Spinal cord (tissue), 10 donors: ENCODE data around the gene CSNK1G2. TPM values are rescaled to one million over a fixed set of nuclear protein-coding genes. Genes with fewer than 3 reads are reported as not detected.

Source experiments
- DNase-seq, 6 donors: peaks; one replicate each; pipeline versions ENCODE4 v3.0.0 to v3.0.0-alpha.2; 2013 to 2015; ENCODE audit warnings: low spot score in 6 of 6, low read depth in 4 of 6
- H3K27ac ChIP-seq: one replicate; pipeline ENCODE4 v1.5.1; 2013; ENCODE audit warnings: low read depth, low read length, control low read depth
- H3K27me3 ChIP-seq: one replicate; pipeline ENCODE4 v1.6.1; 2013; ENCODE audit warnings: low read length; ENCODE audit not compliant: control insufficient read depth, insufficient read depth
- H3K36me3 ChIP-seq: one replicate; pipeline ENCODE4 v1.6.1; 2013; ENCODE audit warnings: low read length; ENCODE audit not compliant: control insufficient read depth, insufficient read depth
- H3K4me1 ChIP-seq: one replicate; pipeline ENCODE4 v1.6.1; 2013; ENCODE audit warnings: low read length; ENCODE audit not compliant: control insufficient read depth, insufficient read depth
- H3K4me3 ChIP-seq: one replicate; pipeline ENCODE4 v1.5.1; 2013; ENCODE audit warnings: low read depth, low read length, control low read depth
- H3K9me3 ChIP-seq: one replicate; pipeline ENCODE4 v1.6.1; 2013; ENCODE audit warnings: low read length; ENCODE audit not compliant: control insufficient read depth, insufficient read depth
- WGBS: methylation state at CpG from one replicate; pipeline ENCODE4 v1.1.5; 2013; ENCODE audit warnings: missing lambda C conversion rate; ENCODE audit not compliant: insufficient coverage; 5-methylcytosine and 5-hydroxymethylcytosine counted together
- polyA plus RNA-seq, 2 donors: library from polyadenylated mRNA; unstranded; fragments of 120-200 nt; gene quantifications; one replicate each; pipeline ENCODE4 v1.2.1, GENCODE V29; 2013; ENCODE audit not compliant: insufficient read length in 2 of 2
- small RNA-seq: library from RNA; depleted of rRNA; stranded (forward); fragments of <200 nt; gene quantifications from one replicate; pipeline ENCODE3, GENCODE V24; 2014; ENCODE audit warnings: low replicate concordance
- total RNA-seq, 2 donors: library from RNA; depleted of rRNA in 1 of 2; stranded (reverse); fragments of 120-200 nt in 1 of 2; fragments of >200 nt in 1 of 2; gene quantifications; one replicate each; pipeline versions ENCODE4 v1.2.3 to v1.2.4, GENCODE V29; 2013 to 2014
- donor health status: healthy.

The CSNK1G2 gene
- total and polyA plus RNA-seq, 4 donors, result 27.8 to 65.6 (median 53.9) TPM

- Histone ChIP-seq H3K27ac (no peak overlapping the region), H3K9me3 (no peaks in the 10 kb centered on the region), H3K4me1 (peaks cover 5% of the 10 kb centered on the region), H3K27me3 (no peaks in the 10 kb centered on the region), H3K36me3 (no peaks in the 10 kb centered on the region), H3K4me3 (no peak overlapping the region)
- no peak for DNase-seq
- no CpG with 5 or more reads among the region's 10 CpGs for WGBS
Observed at GRCh38 chr19:2026770-2027169, 85.8 kb downstream of the CSNK1G2 start.

- Histone ChIP-seq H3K4me3 (no peak overlapping the region), H3K36me3 (no peaks in the 10 kb centered on the region), H3K27ac (no peak overlapping the region), H3K9me3 (no peaks in the 10 kb centered on the region), H3K4me1 (peaks cover 11% of the 10 kb centered on the region), H3K27me3 (no peaks in the 10 kb centered on the region)
- WGBS, result 73% methylated on average over 7 of the region's 9 CpGs
- DNase-seq, result peak in 1 of 6 donors; percentile 58
Observed at GRCh38 chr19:2027361-2027760, 86.4 kb downstream of the CSNK1G2 start.

Small RNAs within 50 kb of the gene (small RNA-seq; reads per million reads assigned to genes)
- not detected for gene AC007136.1

Other genes starting within 250 kb of the CSNK1G2 start
- under 1 TPM in 1 of 2 donors, not detected in 1; 0.06 TPM for gene ONECUT3, start 187.7 kb upstream of the CSNK1G2 start, total RNA-seq
- gene ONECUT3, start 187.7 kb upstream of the CSNK1G2 start, polyA plus RNA-seq, result under 1 TPM; 0.62 to 0.66 TPM
- gene ATP8B3, start 128.9 kb upstream of the CSNK1G2 start, total RNA-seq, result 1 to 10 TPM; 1.1 to 2.1 TPM
- 1 to 10 TPM; 1.0 to 1.7 TPM for gene ATP8B3, start 128.9 kb upstream of the CSNK1G2 start, polyA plus RNA-seq
- 10 to 100 TPM in 1 of 2 donors, 1 to 10 TPM in 1; 5.7 to 10.9 TPM for gene REXO1, start 92.7 kb upstream of the CSNK1G2 start, total RNA-seq
- 10 to 100 TPM; 27.2 to 41.8 TPM for gene REXO1, start 92.7 kb upstream of the CSNK1G2 start, polyA plus RNA-seq
- gene KLF16, start 77.6 kb upstream of the CSNK1G2 start, total RNA-seq, result 1 to 10 TPM; 1.8 to 4.8 TPM
- gene KLF16, start 77.6 kb upstream of the CSNK1G2 start, polyA plus RNA-seq, result 10 to 100 TPM in 1 of 2 donors, 1 to 10 TPM in 1; 9.8 to 13.4 TPM
- 100 to 1,000 TPM in 1 of 2 donors, 10 to 100 TPM in 1; 53.5 to 103 TPM for gene ABHD17A, start 55.7 kb upstream of the CSNK1G2 start, total RNA-seq
- 100 to 1,000 TPM; 141 TPM for gene ABHD17A, start 55.7 kb upstream of the CSNK1G2 start, polyA plus RNA-seq
- 1 to 10 TPM; 1.5 to 3.0 TPM for gene ADAT3, start 35.8 kb upstream of the CSNK1G2 start, total RNA-seq
- 1 to 10 TPM; 5.8 to 7.9 TPM for gene ADAT3, start 35.8 kb upstream of the CSNK1G2 start, polyA plus RNA-seq
- gene SCAMP4, start 35.8 kb upstream of the CSNK1G2 start, total RNA-seq, result 10 to 100 TPM; 25.2 to 38.1 TPM
- gene SCAMP4, start 35.8 kb upstream of the CSNK1G2 start, polyA plus RNA-seq, result 100 to 1,000 TPM in 1 of 2 donors, 10 to 100 TPM in 1; 95.1 to 112 TPM
- gene BTBD2, start 74.5 kb downstream of the CSNK1G2 start, total RNA-seq, result 10 to 100 TPM; 45.6 to 49.9 TPM
- gene BTBD2, start 74.5 kb downstream of the CSNK1G2 start, polyA plus RNA-seq, result 100 to 1,000 TPM; 172 to 183 TPM
- 10 to 100 TPM; 22.2 to 61.2 TPM for gene MKNK2, start 110.1 kb downstream of the CSNK1G2 start, total RNA-seq
- gene MKNK2, start 110.1 kb downstream of the CSNK1G2 start, polyA plus RNA-seq, result 10 to 100 TPM; 54.4 to 66.0 TPM
- gene MOB3A, start 155.2 kb downstream of the CSNK1G2 start, total RNA-seq, result 10 to 100 TPM; 13.3 to 15.1 TPM
- 10 to 100 TPM; 30.8 to 39.4 TPM for gene MOB3A, start 155.2 kb downstream of the CSNK1G2 start, polyA plus RNA-seq
- gene IZUMO4, start 155.7 kb downstream of the CSNK1G2 start, total RNA-seq, result 10 to 100 TPM in 1 of 2 donors, 1 to 10 TPM in 1; 7.2 to 14.9 TPM
- gene IZUMO4, start 155.7 kb downstream of the CSNK1G2 start, polyA plus RNA-seq, result 10 to 100 TPM; 17.3 to 20.3 TPM
- gene AP3D1, start 210.4 kb downstream of the CSNK1G2 start, total RNA-seq, result 10 to 100 TPM; 65.1 to 70.6 TPM
- gene AP3D1, start 210.4 kb downstream of the CSNK1G2 start, polyA plus RNA-seq, result 100 to 1,000 TPM; 156 to 165 TPM
- 1 to 10 TPM; 5.3 to 8.2 TPM for gene DOT1L, start 222.8 kb downstream of the CSNK1G2 start, total RNA-seq
- gene DOT1L, start 222.8 kb downstream of the CSNK1G2 start, polyA plus RNA-seq, result 10 to 100 TPM; 40.3 to 45.3 TPM